GM18519 (cell line): ENCODE measurements around the gene ARNT2.

Source experiments
- ATAC-seq: cut with Tn5 transposase; IDR thresholded peaks from one replicate; pipeline ENCODE4 v1.9.1; 2021; ENCODE audit warnings: mild to moderate bottlenecking, moderate library complexity; ENCODE audit not compliant: unreplicated experiment, low FRiP score

Gene ARNT2

GRCh38 chr15:80405970-80406369 lies 1.8 kb downstream of the ARNT2 start:
- no peak for ATAC-seq

GRCh38 chr15:80411788-80412288 lies 7.7 kb downstream of the ARNT2 start:
- no peak for ATAC-seq

- no peak for ATAC-seq
Measured at GRCh38 chr15:80414546-80415357, 10.6 kb downstream of the ARNT2 start.

- ATAC-seq = no peak
Measured at GRCh38 chr15:80415358-80415670, 11.1 kb downstream of the ARNT2 start.

GRCh38 chr15:80416702-80417101 lies 12.5 kb downstream of the ARNT2 start:
- ATAC-seq = no peak

- no peak for ATAC-seq
Measured at GRCh38 chr15:80418892-80419537, 14.8 kb downstream of the ARNT2 start.

- ATAC-seq = no peak
Measured at GRCh38 chr15:80419546-80419945, 15.4 kb downstream of the ARNT2 start.

GRCh38 chr15:80420658-80421057 lies 16.5 kb downstream of the ARNT2 start:
- no peak for ATAC-seq

GRCh38 chr15:80423215-80423614 lies 19.0 kb downstream of the ARNT2 start:
- no peak for ATAC-seq

- no peak for ATAC-seq
Measured at GRCh38 chr15:80424381-80424780, 20.2 kb downstream of the ARNT2 start.

- no peak for ATAC-seq
Measured at GRCh38 chr15:80426316-80426715, 22.1 kb downstream of the ARNT2 start.

GRCh38 chr15:80429964-80430363 lies 25.8 kb downstream of the ARNT2 start:
- ATAC-seq = no peak

- no peak for ATAC-seq
Measured at GRCh38 chr15:80431635-80432344, 27.6 kb downstream of the ARNT2 start.

GRCh38 chr15:80432345-80432702 lies 28.1 kb downstream of the ARNT2 start:
- no peak for ATAC-seq

- ATAC-seq = no peak
Measured at GRCh38 chr15:80433836-80434235, 29.7 kb downstream of the ARNT2 start.

GRCh38 chr15:80434926-80435720 lies 30.9 kb downstream of the ARNT2 start:
- no peak for ATAC-seq

- ATAC-seq = no peak
Measured at GRCh38 chr15:80436511-80437307, 32.5 kb downstream of the ARNT2 start.

GRCh38 chr15:80437334-80437891 lies 33.2 kb downstream of the ARNT2 start:
- ATAC-seq = no peak

GRCh38 chr15:80439140-80439539 lies 35.0 kb downstream of the ARNT2 start:
- ATAC-seq = no peak

- no peak for ATAC-seq
Measured at GRCh38 chr15:80440024-80440423, 35.8 kb downstream of the ARNT2 start.
